RKO (cell line): ENCODE measurements around the gene MTRR.
"Not testable (repeated sequence)": the region's sequence is repeated elsewhere in the genome, so short reads cannot be mapped to it uniquely, and the experiment has no call there.

ENCODE experiments used
- DNase-seq: peaks from one replicate; pipeline ENCODE4 v3.0.0-alpha.2; 2016; ENCODE audit warnings: low spot score

MTRR gene

DNA sequence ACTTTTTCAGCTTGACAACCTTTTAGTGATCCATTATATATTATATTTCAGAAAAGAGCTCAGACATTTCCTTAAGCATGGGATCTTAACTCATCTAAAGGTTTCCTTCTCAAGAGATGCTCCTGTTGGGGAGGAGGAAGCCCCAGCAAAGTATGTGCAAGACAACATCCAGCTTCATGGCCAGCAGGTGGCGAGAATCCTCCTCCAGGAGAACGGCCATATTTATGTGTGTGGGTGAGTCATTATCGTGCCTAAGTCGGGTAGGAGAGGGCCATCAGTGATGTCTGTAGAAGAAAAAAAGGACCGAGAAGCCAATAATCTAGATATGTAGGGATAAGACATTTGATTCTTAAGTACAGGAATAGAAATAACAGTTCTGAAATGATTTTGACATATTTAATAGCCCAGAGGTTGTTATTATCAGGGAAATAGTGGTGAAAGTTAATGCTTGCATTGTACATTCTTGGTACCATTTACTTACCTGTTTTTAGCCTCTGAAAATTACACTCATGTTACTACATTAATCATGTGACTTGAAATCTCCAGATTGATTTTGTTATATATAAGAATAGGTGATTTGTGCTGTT lies 28.2 kb downstream of the MTRR start:
- DNase-seq: peak; percentile 65

DNA sequence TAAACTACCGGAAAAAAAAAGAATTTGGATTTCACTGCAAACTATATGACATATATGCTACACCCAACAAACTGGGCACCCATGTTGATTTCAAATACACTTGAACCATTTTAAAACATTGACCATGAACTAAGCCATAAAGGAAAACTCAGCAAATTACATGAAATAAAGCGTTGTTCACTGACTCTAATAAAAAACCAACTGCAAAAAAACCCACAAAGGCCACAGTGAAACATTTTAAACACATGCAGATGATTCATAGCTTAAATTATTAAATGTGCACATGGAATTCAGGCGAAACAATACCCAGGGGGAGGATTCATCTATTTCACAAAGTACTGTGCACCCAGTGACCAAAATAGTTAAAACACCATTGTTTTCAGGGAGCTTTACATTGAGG lies 33.3 kb downstream of the MTRR start:
- DNase-seq: no peak

DNA sequence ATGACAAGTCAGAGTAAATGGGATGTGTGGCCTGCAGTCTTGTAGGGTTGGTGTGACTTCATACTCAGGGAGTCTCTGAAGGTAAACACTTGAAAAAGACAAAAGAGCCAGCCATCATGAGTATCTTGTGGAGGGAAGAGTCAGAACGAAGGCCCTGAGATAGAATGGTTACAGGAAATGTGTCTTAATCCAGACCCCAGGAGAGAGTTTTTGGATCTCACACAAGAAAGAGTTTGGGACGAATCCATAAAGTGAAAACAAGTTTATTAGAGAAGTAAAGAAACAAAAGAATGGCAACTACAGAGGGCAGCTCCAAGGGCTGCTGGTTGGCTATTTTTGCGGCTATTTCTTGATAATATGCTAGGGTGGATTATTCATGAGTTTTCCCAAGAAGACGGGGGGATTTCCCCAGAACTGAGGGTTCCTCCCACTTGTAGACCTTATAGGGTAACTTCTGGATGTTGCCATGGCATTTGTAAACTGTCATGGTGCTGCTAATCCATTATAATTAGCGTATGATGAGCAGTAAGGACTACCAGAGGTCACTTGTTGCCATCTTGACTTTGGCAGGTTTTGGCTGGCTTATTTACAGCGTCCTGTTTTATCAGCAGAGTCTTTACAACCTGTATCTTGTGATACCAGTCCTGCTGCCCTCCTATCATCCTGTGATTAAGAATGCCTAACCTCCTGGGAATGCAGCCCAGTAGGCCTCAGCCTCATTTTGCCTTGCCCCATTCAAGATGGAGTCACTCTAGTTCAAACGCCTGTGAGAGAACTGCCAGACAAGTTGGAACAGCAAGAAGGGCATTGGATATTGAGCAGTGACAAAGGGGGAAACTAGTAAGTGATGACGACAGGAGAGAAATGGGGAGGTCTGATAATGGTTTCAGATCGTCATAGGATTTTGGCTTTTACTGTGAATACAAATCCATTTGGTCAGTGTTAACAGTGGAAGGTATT lies 34.0 kb downstream of the MTRR start:
- no peak for DNase-seq

DNA sequence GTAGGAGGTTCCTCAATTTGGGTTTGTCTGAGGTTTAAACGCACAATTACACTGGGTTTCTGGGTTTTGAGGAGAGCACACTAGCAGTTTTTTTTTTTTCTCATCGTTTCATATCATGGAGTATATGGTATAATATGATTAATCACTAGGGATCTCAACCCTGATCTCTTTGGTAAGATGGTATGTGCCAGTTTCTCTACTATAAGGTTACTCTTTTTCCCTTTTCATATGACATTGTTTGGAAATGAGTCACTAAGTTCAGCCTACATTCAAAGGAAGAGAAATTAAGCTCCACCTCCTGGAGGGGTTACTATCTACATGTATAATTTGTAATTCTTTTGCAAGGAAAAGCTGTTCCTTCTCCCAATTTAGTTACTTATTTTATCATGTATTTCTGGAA lies 35.2 kb downstream of the MTRR start:
- DNase-seq: peak; percentile 61

DNA sequence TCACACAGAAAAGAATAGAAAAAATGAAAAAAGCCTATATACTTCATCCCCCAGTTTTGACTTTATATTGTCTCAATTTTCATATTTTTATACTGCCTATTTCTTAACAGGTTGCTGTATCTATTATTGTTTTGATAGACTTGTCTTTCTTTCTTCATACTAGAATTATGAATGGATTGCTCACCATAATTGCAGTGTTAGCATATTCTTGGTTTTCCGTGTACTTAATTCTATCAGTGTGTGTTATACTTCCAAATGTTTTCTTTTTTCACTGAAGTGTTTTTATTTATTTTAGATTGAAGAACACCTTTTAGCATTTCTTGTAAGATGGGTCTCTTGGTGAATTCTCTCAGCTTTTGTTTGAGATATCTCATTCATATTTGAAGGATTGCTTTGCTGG lies 38.7 kb downstream of the MTRR start:
- no peak for DNase-seq

DNA sequence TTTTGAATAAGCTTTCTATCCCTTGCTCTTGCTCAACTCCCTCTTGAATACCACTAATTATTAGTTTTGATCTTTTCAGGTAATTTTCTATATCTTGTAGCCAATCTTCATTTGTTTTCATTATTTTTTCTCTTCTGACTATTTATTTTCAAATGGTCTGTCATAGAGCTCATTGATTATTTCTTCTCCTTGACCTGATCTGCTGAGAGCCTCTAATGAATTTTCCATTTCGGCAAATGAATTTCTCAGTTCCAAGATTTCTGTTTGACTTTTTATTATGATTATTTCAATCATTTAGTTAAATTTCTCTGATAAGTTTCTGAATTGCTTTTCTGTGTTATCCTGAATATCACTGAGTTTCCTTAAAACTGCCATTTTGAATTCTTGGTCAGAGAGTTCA lies 39.4 kb downstream of the MTRR start:
- no peak for DNase-seq

DNA sequence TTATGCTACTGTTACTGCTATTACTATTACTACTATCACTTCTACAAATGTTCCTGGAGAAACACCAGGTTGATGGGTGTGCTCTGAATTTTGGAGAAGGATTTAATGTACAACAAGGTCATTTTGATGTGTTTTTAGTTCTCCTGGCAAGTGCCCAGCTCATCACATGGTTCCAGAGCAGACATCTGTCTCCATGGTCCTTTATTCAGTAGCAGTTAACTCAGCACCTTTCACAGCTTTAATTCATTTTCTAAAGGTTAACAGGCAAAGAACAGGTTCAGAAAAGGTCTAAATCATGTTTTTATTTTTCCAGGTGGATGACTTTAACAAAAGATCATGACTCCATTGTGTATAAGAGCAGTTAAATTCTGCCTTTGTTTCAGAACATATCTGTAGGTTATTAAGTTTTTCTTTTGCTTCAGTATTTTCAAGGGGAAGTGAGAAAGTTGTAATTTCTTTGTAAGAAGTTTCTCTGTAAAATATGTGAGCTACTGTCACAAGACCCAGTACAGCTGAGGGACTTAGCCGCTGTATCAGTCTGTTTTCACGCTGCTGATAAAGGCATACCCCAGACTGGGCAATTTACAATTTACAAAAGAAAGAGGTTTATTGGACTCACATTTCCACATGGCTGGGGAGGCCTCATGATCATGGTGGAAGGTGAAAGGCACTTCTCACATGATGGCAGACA lies 41.9 kb downstream of the MTRR start:
- no peak for DNase-seq

DNA sequence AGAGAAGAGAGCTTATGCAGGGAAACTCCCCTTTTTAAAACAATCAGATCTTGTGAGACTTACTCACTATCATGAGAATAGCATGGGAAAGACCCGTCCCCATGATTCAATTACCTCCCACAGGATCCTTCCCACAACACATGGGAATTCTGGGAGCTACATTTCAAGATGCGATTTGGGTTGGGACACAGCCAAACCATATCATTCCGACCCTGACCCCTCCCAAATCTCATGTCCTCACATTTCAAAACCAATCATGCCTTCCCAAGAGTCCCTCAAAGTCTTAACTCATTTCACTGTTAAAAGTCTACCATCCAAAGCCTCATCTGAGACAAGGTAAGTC lies 42.5 kb downstream of the MTRR start:
- DNase-seq: not testable (repeated sequence)

DNA sequence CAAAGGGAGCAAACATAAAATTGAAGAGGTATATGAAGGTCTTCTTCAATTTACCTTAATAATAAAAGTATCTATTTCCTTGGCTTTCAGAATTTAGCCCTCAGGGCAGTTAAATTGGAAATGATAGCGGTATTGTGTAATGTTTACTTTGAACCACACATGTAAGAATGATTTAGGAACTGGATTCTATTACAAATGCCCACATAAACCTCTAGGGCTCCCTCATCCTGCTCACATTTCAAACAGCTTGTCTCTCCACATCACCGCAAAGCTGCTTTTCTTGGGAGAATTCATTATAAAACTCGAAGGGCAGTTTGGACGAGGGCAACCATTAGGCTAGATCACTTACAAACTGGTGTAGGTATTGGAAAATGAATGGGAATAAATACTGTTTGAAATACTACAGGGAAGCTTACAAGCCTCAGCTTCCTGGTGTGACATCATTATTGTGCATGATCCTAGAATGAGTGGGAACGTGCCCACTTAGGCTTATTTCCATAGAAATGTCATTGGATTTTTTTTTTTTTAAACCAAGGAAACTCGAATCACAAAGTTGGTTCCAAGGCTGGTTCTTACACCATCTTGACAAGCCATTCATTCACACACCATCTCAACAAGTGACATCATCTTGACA lies 47.3 kb downstream of the MTRR start:
- no peak for DNase-seq

DNA sequence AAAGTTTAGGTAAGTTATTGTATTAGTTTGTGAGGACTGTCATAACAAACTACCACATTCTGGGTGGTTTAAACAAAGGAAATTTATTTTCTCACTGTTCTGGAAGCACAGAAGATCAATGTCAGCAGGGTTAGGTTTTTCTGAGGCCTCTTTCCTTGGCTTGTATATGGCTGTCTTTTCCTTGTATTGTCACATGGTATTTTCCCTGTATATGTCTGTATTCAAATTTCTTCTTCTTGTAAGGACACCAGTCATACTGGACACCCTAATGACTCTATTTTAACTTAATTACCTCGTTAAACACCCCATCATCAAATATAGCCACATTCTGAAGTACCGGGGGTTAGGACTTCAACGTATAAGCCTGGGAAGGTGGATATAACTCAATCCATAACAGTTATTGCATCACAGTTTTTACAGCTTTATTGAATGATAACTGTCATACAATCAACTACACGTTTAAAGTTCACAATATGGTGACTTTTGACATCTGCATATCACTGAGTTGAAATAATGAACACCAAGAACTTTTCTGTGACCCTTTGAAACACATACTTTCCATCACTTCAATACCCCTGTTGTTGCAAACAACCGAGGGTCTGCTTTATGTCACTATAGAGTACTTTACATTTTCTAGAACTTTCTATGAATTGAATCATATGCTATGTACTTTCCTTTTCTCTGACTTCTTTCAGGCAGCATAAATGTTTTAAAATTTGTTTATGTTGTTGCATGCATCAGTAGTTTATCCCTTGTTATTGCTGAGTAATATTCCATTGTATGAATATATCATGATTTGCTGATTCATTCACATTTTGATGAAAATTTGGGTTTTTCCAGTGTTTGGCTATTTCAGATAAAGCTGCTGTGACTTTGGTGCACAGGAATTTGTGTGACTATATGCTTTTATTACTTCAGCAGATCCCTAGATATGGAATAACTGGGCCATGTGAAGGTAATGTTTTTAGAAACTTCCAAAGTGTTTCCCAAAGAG lies 48.5 kb downstream of the MTRR start:
- DNase-seq: no peak

DNA sequence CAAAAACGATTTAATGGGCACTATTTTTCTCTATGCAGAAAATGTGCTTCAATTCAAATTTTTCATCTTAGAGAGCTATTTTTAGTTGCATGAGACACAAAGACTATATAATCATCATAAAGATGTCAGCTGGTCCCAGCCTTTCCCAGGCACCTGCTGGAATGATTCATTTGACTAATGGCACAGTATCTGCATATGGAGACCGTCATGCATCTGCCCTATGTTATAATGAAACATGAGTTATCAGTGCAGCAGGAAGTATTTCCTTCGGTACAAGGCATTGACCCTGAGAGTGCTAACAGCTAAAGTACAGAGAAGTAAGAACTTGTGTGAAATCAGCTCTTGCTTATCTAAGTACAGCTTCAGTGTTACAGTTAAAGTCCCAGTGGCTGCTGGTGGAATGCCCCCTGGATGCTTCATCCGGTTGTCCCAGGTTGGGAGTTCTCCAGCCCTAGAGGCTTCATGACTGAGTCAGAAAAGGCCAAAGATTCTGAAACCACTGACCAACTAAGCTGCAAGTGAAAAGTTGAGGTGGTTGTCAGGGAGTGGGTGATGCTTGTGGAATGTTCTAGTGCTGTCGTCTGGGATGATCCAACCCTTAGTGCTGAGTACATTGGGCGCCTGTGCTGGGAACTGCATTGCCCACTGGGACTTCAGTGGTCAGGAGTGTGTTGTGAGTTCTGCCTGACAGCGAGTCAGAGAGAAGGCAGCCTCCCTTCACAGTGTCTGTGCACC lies 57.2 kb downstream of the MTRR start:
- peak; percentile 38 for DNase-seq

DNA sequence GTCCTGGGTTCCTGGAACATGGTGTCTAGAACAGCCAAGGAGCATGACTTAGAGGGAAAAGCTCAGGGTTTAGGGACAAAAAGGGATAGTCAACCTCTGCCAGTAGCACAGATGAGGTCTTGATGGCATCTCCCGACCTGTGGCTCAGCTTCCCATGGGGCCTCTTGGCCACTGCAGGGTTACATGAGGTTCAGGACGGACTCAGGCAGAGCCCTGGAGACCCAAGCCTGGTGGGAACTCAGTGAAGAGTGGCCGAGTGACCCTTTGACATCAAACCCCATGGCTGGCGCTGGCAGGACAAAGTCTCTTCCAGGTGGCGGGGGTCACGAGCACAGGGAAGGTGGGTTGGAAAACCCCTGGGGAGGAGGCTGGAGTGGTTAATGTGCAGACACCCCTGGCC lies 57.8 kb downstream of the MTRR start:
- no peak for DNase-seq

DNA sequence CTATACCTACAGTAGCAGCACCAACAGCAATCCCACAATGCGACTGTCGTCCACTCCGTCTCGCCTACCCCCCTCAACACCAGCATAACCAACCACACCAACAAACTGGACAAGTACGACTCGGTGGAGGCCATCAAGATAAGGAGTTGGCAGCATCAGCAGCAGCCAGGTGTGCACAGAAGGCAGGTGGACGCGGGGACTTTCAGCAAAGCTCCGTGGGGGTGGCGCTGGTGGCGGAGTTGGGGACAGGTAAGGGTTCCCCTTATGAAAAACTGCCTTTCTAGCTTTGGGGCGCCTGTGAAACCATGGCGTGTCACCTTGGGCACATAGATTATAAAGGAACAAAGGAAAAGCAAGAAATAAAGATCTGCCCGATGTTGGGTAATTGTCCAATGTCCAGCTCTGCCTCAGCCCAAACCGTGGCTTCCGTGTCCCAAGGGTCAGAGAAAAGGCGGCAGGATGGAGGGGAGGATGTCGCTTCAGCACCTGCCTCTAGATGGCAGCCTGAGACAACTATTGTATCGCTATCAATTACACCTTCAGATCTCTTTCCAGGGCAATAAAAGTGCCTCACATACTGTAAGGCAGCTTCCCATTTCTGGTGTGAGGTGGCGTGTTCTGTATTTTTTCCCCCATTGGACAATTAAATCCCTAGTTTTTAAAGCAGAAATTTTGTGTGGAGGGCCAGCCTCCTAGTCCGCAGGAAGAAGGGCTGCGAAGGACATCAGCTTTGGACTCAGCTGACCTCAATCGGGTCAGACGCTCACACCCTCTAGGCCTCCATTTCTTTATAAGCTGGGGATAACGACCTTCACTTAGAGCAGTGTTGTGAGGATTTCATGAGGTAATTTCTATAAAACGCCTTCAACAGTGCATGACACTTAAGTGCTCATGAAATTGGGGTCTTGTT lies 58.8 kb downstream of the MTRR start:
- peak; percentile 64 for DNase-seq

DNA sequence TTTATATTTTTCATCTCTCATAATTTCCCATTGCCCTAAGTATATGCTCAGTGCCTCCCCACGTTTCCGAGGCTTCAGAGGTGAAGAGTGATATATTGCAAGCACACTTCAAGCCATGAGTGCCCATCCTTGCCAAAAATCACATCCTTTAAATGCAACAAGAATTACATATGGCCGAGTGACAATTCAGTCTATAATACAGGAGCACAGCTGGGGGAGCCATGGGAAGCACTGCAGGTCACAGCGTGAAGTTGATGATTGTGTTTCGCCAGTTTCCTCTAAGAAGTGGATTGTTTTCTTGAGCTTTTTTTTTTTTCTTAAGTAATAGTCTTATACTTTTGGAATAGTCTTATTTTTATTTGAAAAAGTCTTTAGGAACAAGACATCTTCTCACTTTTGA lies 61.1 kb downstream of the MTRR start:
- no peak for DNase-seq

DNA sequence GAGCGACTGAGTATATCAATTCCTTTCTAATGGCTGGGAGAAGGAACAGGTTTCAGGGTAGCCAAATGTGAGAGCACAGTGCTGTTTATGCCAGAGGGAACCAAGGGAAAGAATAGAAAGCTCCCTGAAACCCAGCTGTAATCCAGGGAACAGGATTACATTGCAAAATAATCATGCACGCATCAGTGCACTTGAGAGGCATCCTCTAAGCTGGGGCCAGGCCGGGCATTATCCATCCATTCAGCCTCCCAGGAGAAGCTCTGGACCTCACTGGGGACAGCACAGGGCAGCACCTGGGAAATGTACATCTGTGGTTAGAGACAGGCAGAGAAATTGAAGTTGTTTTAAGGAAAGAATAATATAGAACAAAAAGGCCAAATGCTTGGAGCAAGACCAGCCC lies 72.7 kb downstream of the MTRR start:
- no peak for DNase-seq

DNA sequence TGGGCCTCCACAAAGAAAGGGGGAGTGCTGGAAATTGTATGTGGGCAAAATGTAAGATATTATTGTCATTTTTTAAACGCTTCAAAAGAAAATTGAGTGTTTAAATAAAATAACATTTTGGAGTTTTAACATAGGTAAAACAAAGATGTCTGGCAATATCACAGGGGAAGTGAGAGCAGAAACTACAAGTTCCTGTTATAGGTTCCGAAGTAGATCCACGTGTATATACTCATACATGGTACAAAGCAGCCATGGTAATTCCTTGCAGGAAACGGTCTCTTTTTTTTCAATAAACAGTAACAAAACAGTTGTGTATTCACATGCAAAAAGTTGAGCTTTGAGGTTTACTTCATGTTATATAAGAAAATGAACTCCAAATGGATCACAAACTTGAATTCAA lies 78.4 kb downstream of the MTRR start:
- DNase-seq: no peak
